ENCODE results near the gene UBE2L5.
A peak's percentile ranks its signal among the peaks of the same experiment; 100 is the strongest.
"Not testable (repeated sequence)": the region's sequence is repeated elsewhere in the genome, so short reads cannot be mapped to it uniquely, and the experiment has no call there.

Gene UBE2L5

DNA sequence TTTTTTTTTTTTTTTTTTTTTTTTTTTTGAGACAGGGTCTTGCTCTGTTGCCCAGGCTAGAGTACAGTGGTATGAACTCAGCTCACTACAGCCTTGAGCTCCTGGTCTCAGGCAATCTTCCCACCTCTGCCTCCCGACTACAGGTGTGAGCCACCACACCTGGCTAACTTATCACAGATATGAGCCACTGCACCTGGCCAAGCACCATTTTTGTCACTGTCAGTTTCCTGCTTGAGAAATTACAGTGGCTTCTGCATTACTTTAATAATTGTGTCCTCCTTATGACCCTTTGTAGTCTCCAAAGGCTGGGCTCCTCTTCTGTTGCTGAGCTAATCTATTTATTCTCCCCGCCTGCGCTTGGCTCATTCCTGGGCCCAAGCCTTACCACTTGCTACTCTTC is 16.0 kb downstream of the UBE2L5 start:
- H3K4me3 ChIP-seq (ENCODE audit: low read depth, low read length): no peak overlapping the region
- no peak for DNase-seq (ENCODE audit: low read depth)
- no peak for TF ChIP-seq CTCF (conservative IDR thresholded peaks at IDR 0.05; ENCODE audit: low read depth, low read length)

- no peak overlapping the region for H3K4me3 ChIP-seq (ENCODE audit: low read depth, low read length)
- no peak for TF ChIP-seq CTCF (conservative IDR thresholded peaks at IDR 0.05; ENCODE audit: low read depth, low read length)
- DNase-seq (ENCODE audit: low read depth): no peak
These were observed 18.8 kb downstream of the UBE2L5 start for GRCh38 chr13:30440910-30441703.

DNA sequence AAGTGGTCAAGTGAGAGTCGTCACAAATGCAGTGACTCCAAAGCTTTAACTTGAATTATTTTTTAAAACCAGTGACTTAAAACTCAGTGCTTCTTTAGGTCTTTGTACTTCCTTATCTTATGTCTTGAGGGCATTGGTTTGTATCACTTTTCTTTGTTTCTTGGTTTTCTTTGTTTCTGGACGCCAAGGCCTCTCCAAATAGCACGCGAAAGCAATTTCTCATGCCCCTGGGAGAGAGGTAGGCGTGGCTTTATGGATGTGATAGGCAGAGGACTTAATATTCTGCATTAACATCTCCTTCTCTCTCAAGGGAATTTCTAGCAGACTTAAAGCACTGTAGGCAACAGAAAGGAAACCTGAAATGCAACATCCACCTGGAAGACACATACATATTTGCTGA is 20.6 kb downstream of the UBE2L5 start:
- DNase-seq (ENCODE audit: low read depth): no peak
- no peak for TF ChIP-seq CTCF (conservative IDR thresholded peaks at IDR 0.05; ENCODE audit: low read depth, low read length)
- H3K4me3 ChIP-seq (ENCODE audit: low read depth, low read length): no peak overlapping the region

DNA sequence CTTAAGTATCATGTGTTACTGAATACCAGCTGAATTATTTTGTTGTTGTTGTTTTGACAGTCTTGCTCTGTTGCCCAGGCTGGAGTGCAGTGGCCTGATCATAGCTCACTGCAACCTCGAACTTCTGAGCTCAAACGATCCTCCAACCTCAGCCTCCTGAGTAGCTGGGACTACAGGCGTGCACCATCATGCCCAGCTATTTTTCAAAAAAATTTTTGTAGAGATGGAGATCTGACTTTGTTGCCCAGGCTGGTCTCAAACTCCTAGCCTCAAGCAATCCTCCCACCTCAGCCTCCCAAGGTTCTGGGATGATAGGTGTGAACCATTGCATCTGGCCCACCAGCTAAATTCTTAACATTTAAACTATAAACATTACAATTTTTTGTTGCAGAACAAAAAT is 21.2 kb downstream of the UBE2L5 start:
- DNase-seq (ENCODE audit: low read depth): not testable (repeated sequence)

GRCh38 chr13:30443957-30444404 is 21.7 kb downstream of the UBE2L5 start:
- TF ChIP-seq CTCF (conservative IDR thresholded peaks at IDR 0.05; ENCODE audit: low read depth, low read length): no peak
- no peak for DNase-seq (ENCODE audit: low read depth)
- no peak overlapping the region for H3K4me3 ChIP-seq (ENCODE audit: low read depth, low read length)

More for the DNA sequence above, 21.2 kb downstream of the UBE2L5 start:
- H3K4me3 ChIP-seq (ENCODE audit: low read depth, low read length): not testable (repeated sequence)

GRCh38 chr13:30446126-30446500 is 23.8 kb downstream of the UBE2L5 start:
- no peak for DNase-seq (ENCODE audit: low read depth)
- H3K4me3 ChIP-seq (ENCODE audit: low read depth, low read length): peak overlapping the region; percentile 48
- no peak for TF ChIP-seq CTCF (conservative IDR thresholded peaks at IDR 0.05; ENCODE audit: low read depth, low read length)

DNA sequence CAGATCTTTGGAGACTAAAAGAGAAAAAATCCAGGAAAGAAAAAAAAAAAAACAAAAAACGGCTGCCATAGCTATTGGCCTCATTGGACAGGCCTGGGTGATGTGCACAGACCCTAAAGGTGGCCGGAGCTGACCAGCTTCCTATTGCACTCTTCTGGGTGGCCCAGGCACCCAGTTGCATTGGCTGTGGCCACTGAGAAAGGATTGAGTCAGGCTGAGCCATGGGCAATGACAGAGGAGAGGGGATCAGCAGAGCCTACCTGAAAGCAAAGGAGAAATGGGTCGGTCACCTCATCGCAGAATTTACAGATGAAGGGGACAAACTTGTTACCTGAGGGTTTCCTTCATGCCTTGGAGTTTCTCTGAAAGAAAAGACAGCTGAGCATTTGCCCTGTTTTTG is 26.1 kb downstream of the UBE2L5 start:
- no peak overlapping the region for H3K4me3 ChIP-seq (ENCODE audit: low read depth, low read length)
- no peak for DNase-seq (ENCODE audit: low read depth)
- TF ChIP-seq CTCF (conservative IDR thresholded peaks at IDR 0.05; ENCODE audit: low read depth, low read length): no peak
